ENCODE data around the gene PRSS16.
"Not testable (repeated sequence)": the region's sequence is repeated elsewhere in the genome, so short reads cannot be mapped to it uniquely, and the experiment has no call there.

The PRSS16 gene

DNA sequence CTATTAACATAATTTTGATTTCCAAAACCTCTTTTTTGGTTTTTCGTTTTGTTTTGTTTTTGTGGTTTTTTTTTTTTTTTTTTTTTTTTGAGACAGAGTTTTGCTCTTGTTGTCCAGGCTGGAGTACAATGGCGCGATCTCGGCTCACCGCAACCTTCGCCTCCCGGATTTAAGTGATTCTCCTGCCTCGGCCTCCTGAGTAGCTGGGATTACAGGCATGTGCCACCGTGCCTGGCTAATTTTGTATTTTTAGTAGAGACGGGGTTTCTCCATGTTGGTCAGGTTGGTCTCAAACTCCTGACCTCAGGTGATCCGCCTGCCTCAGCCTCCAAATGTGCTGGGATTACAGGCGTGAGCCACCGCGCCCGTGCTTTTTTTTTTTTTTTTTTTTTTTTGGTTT is 24.5 kb upstream of the PRSS16 start:
- H3K4me3 ChIP-seq (ENCODE audit: low read depth, low read length); H2AFZ ChIP-seq (ENCODE audit: low read length, unreplicated experiment); H3K79me2 ChIP-seq (ENCODE audit: control insufficient read depth, insufficient read depth, low read length, unreplicated experiment); H3K27ac ChIP-seq (ENCODE audit: low read depth, low read length); H3K4me1 ChIP-seq (ENCODE audit: control insufficient read depth, insufficient read depth, low read length, unreplicated experiment); H3K36me3 ChIP-seq (ENCODE audit: insufficient read depth, low read length): not testable (repeated sequence)
- peaks cover 22% of the 10 kb centered on the region for H3K27me3 ChIP-seq (ENCODE audit: insufficient read depth, low read length)

DNA sequence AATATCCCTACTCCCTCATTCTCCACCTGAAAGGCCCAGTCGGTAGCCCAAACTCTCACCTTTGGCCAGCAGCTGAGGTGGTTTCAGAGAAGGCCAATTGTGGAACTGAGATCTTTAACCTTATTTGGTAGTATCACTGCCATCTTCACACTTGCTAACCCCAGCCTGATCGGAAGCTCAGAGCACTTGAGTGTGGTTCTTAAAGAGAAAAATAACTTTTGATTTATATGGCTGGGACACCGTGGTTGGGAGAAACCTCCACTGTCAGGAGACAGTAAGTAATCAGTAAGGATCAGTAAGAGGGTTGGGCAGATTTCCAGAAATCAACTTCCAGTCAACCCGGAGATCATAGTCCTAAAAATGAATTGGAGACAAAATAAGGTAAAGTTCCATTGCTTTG is 22.8 kb upstream of the PRSS16 start:
- Histone ChIP-seq H2AFZ (ENCODE audit: low read length, unreplicated experiment) (no peak overlapping the region), H3K4me1 (ENCODE audit: control insufficient read depth, insufficient read depth, low read length, unreplicated experiment) (peaks cover 7% of the 10 kb centered on the region), H3K27me3 (ENCODE audit: insufficient read depth, low read length) (peaks cover 22% of the 10 kb centered on the region), H3K4me3 (ENCODE audit: low read depth, low read length) (no peak overlapping the region), H3K36me3 (ENCODE audit: insufficient read depth, low read length) (no peaks in the 10 kb centered on the region), H3K79me2 (ENCODE audit: control insufficient read depth, insufficient read depth, low read length, unreplicated experiment) (no peaks in the 10 kb centered on the region), H3K27ac (ENCODE audit: low read depth, low read length) (no peak overlapping the region)

DNA sequence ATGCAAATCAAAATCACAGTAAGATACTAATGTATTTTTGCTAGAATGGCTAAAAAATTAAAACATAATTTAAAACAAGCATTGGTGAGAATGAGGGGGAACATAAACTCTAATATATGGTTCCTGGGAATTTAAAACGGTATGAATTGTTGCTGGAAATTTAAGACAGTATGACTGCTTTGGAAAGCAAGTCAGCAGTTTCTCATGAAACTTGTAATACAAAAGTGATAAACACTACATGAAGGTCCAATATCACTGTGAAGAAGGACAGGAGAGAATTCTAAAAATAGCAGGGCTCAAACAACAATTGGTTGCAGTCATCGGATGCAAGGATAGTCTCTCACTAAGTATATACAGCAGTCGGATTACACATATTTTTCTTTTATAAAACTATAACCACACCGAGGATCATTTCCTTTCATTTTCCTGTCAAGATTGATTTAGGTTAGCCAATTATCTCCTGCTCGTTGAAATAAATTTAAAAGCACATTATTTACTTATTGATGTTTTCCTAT is 18.5 kb upstream of the PRSS16 start:
- Histone ChIP-seq H2AFZ (ENCODE audit: low read length, unreplicated experiment) (peak overlapping the region; percentile 41), H3K4me3 (ENCODE audit: low read depth, low read length) (peak overlapping the region; percentile 50), H3K79me2 (ENCODE audit: control insufficient read depth, insufficient read depth, low read length, unreplicated experiment) (no peaks in the 10 kb centered on the region), H3K27me3 (ENCODE audit: insufficient read depth, low read length) (peaks cover 9% of the 10 kb centered on the region; the same call in 1 of the 2 replicates), H3K36me3 (ENCODE audit: insufficient read depth, low read length) (no peaks in the 10 kb centered on the region), H3K4me1 (ENCODE audit: control insufficient read depth, insufficient read depth, low read length, unreplicated experiment) (peaks cover 7% of the 10 kb centered on the region), H3K27ac (ENCODE audit: low read depth, low read length) (no peak overlapping the region)

DNA sequence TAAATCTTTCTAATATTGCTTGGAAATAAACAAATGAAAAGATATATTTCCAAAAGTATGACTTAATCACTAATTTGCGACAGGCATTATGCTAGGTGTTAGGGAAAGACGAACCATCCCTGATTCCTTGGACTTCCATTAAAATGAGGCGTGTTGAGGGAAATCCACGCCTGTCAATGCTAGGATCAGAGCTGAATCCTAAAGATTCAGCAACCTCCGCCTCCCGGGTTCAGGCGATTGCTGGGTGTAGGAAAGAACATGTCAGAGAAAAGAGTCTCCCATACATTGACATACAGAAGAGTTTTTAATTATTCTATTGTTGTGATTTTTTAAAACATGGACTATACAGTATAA is 16.8 kb upstream of the PRSS16 start:
- Histone ChIP-seq H3K27me3 (ENCODE audit: insufficient read depth, low read length) (no peaks in the 10 kb centered on the region), H3K36me3 (ENCODE audit: insufficient read depth, low read length) (no peaks in the 10 kb centered on the region), H3K4me3 (ENCODE audit: low read depth, low read length) (peak overlapping the region; percentile 31), H3K27ac (ENCODE audit: low read depth, low read length) (no peak overlapping the region), H3K79me2 (ENCODE audit: control insufficient read depth, insufficient read depth, low read length, unreplicated experiment) (no peaks in the 10 kb centered on the region), H2AFZ (ENCODE audit: low read length, unreplicated experiment) (no peak overlapping the region), H3K4me1 (ENCODE audit: control insufficient read depth, insufficient read depth, low read length, unreplicated experiment) (peaks cover 7% of the 10 kb centered on the region)

DNA sequence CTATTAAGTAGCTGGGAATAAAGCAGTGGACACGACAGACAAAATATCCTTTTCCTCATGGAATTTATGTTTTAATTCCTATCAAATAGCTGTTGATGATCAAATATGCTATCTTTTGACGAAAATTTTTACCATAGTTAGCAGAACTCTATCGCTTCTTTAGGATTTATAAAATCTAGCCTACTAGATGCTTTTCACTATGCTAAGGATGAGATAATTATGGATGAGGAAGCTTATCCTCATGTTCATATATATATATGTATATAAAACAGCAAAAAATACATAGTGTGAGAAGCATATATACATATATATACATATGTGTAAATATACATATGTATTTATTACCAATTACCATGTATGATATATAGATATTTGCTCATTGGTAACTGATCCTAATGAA is 12.9 kb upstream of the PRSS16 start:
- no peaks in the 10 kb centered on the region for H3K36me3 ChIP-seq (ENCODE audit: insufficient read depth, low read length)
- peak overlapping the region; percentile 86 for H3K4me3 ChIP-seq (ENCODE audit: low read depth, low read length)
- no peaks in the 10 kb centered on the region for H3K79me2 ChIP-seq (ENCODE audit: control insufficient read depth, insufficient read depth, low read length, unreplicated experiment)
- no peak overlapping the region for H2AFZ ChIP-seq (ENCODE audit: low read length, unreplicated experiment)
- peaks cover under 1% of the 10 kb centered on the region for H3K4me1 ChIP-seq (ENCODE audit: control insufficient read depth, insufficient read depth, low read length, unreplicated experiment)
- H3K27me3 ChIP-seq (ENCODE audit: insufficient read depth, low read length) = no peaks in the 10 kb centered on the region
- H3K27ac ChIP-seq (ENCODE audit: low read depth, low read length) = no peak overlapping the region

GRCh38 chr6:27237089-27237803 is 10.3 kb upstream of the PRSS16 start:
- peak overlapping the region; percentile 79 for H2AFZ ChIP-seq (ENCODE audit: low read length, unreplicated experiment)
- peaks cover 11% of the 10 kb centered on the region for H3K27me3 ChIP-seq (ENCODE audit: insufficient read depth, low read length)
- peak overlapping the region; percentile 82 for H3K4me3 ChIP-seq (ENCODE audit: low read depth, low read length)
- no peaks in the 10 kb centered on the region for H3K4me1 ChIP-seq (ENCODE audit: control insufficient read depth, insufficient read depth, low read length, unreplicated experiment)
- H3K27ac ChIP-seq (ENCODE audit: low read depth, low read length) = no peak overlapping the region
- no peaks in the 10 kb centered on the region for H3K79me2 ChIP-seq (ENCODE audit: control insufficient read depth, insufficient read depth, low read length, unreplicated experiment)
- H3K36me3 ChIP-seq (ENCODE audit: insufficient read depth, low read length) = no peaks in the 10 kb centered on the region

DNA sequence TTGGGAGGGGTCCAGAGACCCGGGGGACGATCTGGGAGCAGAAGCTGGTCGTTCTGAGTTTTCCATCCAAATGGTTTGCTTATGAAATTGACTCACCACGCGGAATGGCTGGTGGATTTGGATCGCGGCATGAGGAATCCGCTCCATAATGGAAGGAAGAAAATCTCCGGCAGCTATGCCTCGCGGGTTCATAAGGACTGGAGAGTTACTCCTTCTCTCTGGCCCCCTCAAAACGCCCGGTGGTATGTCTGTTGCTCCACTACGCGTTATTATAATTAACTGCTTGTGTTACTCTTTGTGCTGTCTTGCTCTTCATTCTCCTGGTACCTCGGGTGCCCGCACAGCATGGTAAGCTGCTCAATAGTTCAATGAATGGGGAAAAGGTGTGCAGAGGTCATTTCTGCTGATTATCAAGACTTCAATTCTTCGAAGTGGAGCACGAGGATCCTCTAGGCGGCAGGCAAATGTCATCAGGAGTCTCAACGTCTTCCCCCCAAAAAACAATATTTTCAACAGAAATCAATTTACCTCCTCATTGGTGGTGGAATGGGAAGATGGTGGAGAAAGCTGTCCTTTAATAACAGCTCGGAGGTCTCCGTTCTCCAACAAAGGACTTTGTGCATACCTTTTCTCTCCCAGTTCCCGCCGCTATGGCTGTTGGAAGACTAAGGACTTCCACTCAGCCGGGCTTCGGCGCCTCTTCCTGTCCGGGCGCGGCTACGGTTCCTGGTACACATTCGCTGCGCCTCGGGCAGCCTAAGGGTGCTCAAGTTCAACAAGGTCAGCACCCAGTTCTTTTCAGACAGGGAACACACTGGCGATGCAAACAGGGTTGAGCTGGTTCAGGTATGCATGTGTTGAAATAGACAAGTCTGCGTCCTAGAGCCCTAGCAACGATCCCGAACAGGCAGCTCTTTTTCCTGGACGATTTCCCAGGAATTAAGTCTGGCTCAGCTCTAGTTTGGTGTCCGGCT is 9.2 kb upstream of the PRSS16 start:
- Histone ChIP-seq H3K4me1 (ENCODE audit: control insufficient read depth, insufficient read depth, low read length, unreplicated experiment) (no peaks in the 10 kb centered on the region), H3K36me3 (ENCODE audit: insufficient read depth, low read length) (no peaks in the 10 kb centered on the region), H2AFZ (ENCODE audit: low read length, unreplicated experiment) (peak overlapping the region; percentile 79), H3K27ac (ENCODE audit: low read depth, low read length) (no peak overlapping the region), H3K27me3 (ENCODE audit: insufficient read depth, low read length) (peaks cover 22% of the 10 kb centered on the region), H3K4me3 (ENCODE audit: low read depth, low read length) (peak overlapping the region; percentile 82), H3K79me2 (ENCODE audit: control insufficient read depth, insufficient read depth, low read length, unreplicated experiment) (no peaks in the 10 kb centered on the region)

DNA sequence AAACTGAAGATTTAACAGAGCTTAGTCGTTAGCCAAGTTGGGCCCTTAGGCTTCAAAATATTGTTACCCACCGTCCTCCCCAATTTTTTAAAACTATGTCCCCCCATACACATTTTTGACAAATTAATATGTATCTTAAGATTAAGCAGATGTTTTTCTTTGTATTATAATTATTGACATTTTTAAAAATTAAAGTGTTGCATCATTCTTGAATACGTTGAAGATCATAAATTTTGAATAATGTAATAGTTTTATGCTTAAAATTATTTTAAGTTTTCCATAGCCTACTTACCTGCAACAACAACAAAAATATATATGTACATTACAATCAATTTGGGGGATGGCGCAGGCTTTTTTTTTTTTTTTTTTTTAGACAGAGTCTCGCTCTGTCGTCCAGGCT is 8.2 kb upstream of the PRSS16 start:
- Histone ChIP-seq H3K27ac (ENCODE audit: low read depth, low read length) (no peak overlapping the region), H3K27me3 (ENCODE audit: insufficient read depth, low read length) (peaks cover 31% of the 10 kb centered on the region), H3K36me3 (ENCODE audit: insufficient read depth, low read length) (no peaks in the 10 kb centered on the region), H3K4me3 (ENCODE audit: low read depth, low read length) (peak overlapping the region; percentile 82; the same call in 1 of the 2 replicates), H2AFZ (ENCODE audit: low read length, unreplicated experiment) (no peak overlapping the region), H3K79me2 (ENCODE audit: control insufficient read depth, insufficient read depth, low read length, unreplicated experiment) (no peaks in the 10 kb centered on the region), H3K4me1 (ENCODE audit: control insufficient read depth, insufficient read depth, low read length, unreplicated experiment) (no peaks in the 10 kb centered on the region)

GRCh38 chr6:27241443-27241842 is 6.1 kb upstream of the PRSS16 start:
- H3K27ac ChIP-seq (ENCODE audit: low read depth, low read length) = no peak overlapping the region
- no peak overlapping the region for H3K4me3 ChIP-seq (ENCODE audit: low read depth, low read length)
- H2AFZ ChIP-seq (ENCODE audit: low read length, unreplicated experiment) = no peak overlapping the region
- no peaks in the 10 kb centered on the region for H3K36me3 ChIP-seq (ENCODE audit: insufficient read depth, low read length)
- no peaks in the 10 kb centered on the region for H3K4me1 ChIP-seq (ENCODE audit: control insufficient read depth, insufficient read depth, low read length, unreplicated experiment)
- peaks cover 44% of the 10 kb centered on the region for H3K27me3 ChIP-seq (ENCODE audit: insufficient read depth, low read length)
- no peaks in the 10 kb centered on the region for H3K79me2 ChIP-seq (ENCODE audit: control insufficient read depth, insufficient read depth, low read length, unreplicated experiment)

GRCh38 chr6:27242589-27243265 is 4.8 kb upstream of the PRSS16 start:
- H3K4me3 ChIP-seq (ENCODE audit: low read depth, low read length) = no peak overlapping the region
- H2AFZ ChIP-seq (ENCODE audit: low read length, unreplicated experiment) = no peak overlapping the region
- H3K79me2 ChIP-seq (ENCODE audit: control insufficient read depth, insufficient read depth, low read length, unreplicated experiment) = no peaks in the 10 kb centered on the region
- peaks cover 56% of the 10 kb centered on the region for H3K27me3 ChIP-seq (ENCODE audit: insufficient read depth, low read length)
- no peaks in the 10 kb centered on the region for H3K36me3 ChIP-seq (ENCODE audit: insufficient read depth, low read length)
- H3K27ac ChIP-seq (ENCODE audit: low read depth, low read length) = no peak overlapping the region
- no peaks in the 10 kb centered on the region for H3K4me1 ChIP-seq (ENCODE audit: control insufficient read depth, insufficient read depth, low read length, unreplicated experiment)

All from ACC112 (cell line).